HL-60/S4 treated with retinoic acid at 250 ng/mL for 4 days and 3 days (cell line): Measurements from ENCODE around the gene CDC42.

ENCODE experiments used
- in situ Hi-C: fragments of 300-500 bp; cut with MboI; formaldehyde crosslinking; loops from 2 replicates; pipeline ENCODE4 v1.7.0; 2022; ENCODE audit warnings: low sequenced_read_pairs

The CDC42 gene

GRCh38 chr1:22037520-22037919 is 15.0 kb upstream of the CDC42 start:
- in situ Hi-C loops = no loop called here

- in situ Hi-C loops = no loop called here
Measured at GRCh38 chr1:22038036-22038435, 14.5 kb upstream of the CDC42 start.

GRCh38 chr1:22039594-22040285 is 12.8 kb upstream of the CDC42 start:
- in situ Hi-C loops = no loop called here

- in situ Hi-C loops = no loop called here
Measured at GRCh38 chr1:22040286-22040623, 12.3 kb upstream of the CDC42 start.

GRCh38 chr1:22041505-22041904 is 11.0 kb upstream of the CDC42 start:
- in situ Hi-C loops = no loop called here

GRCh38 chr1:22043198-22043769 is 9.2 kb upstream of the CDC42 start:
- in situ Hi-C loops = no loop called here

GRCh38 chr1:22044690-22045420 is 7.7 kb upstream of the CDC42 start:
- in situ Hi-C loops = no loop called here

GRCh38 chr1:22045604-22046228 is 6.8 kb upstream of the CDC42 start:
- in situ Hi-C loops = no loop called here

- in situ Hi-C loops = no loop called here
Measured at GRCh38 chr1:22048351-22049192, 3.9 kb upstream of the CDC42 start.

GRCh38 chr1:22050330-22050729 is 2.2 kb upstream of the CDC42 start:
- in situ Hi-C loops = no loop called here

GRCh38 chr1:22051607-22052114 is 848 bp upstream of the CDC42 start:
- in situ Hi-C loops = no loop called here

GRCh38 chr1:22053017-22053860 is 730 bp downstream of the CDC42 start:
- in situ Hi-C loops = no loop called here

GRCh38 chr1:22053861-22054770 is 1.6 kb downstream of the CDC42 start:
- in situ Hi-C loops = no loop called here

- in situ Hi-C loops = no loop called here
Measured at GRCh38 chr1:22055463-22055862, 3.0 kb downstream of the CDC42 start.

GRCh38 chr1:22056043-22056442 is 3.5 kb downstream of the CDC42 start:
- in situ Hi-C loops = no loop called here

- in situ Hi-C loops = no loop called here
Measured at GRCh38 chr1:22056936-22057335, 4.4 kb downstream of the CDC42 start.

GRCh38 chr1:22057861-22058260 is 5.4 kb downstream of the CDC42 start:
- in situ Hi-C loops = no loop called here

GRCh38 chr1:22064751-22065402 is 12.4 kb downstream of the CDC42 start:
- in situ Hi-C loops = no loop called here
